NOMO-1 treated with DMSO at 0.1 percent for 48 hours (cell line): Measurements from ENCODE around the gene MESP2.
A peak's percentile ranks its signal among the peaks of the same experiment; 100 is the strongest.

Experiments
- DNase-seq: peaks from one replicate; lab custom pipeline; 2025; ENCODE audit not compliant: unreplicated experiment; lab: John Stamatoyannopoulos, UW

The MESP2 gene

DNA sequence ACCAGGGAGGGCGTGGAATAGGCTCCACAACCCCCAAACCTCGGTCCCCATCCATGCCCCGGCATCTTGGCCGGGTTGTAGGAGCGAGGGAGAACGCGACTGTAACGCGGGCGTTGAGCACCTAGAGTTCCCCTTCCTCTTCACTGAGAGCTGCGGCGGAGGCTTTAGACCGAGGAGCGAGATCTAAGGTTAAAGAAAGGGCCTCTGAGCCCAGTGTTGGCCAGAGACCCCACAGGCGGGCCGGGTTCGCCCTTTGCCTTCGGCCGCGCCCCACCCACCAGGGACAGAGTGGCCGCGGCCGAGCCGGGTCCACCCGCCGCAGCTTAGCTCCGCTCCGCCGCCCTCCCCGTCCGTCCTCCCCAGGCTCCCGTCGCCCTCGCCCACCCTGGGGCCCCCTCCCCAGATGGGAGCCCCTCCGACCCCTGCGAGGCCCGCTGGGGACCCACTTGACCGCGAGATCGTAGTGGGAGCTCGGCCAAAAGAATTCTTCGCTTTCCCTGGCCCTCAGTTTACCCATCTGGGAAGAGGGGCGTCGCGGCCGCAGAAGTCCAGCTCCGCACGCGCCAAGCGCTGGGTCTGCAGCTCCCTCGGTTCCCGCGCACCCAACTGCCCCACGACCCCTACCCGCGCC, 38.1 kb downstream of the MESP2 start:
- peak; percentile 50 for DNase-seq

GRCh38 chr15:89815769-89816168, 39.6 kb downstream of the MESP2 start:
- no peak for DNase-seq

GRCh38 chr15:89817701-89818280, 41.7 kb downstream of the MESP2 start:
- no peak for DNase-seq

DNA sequence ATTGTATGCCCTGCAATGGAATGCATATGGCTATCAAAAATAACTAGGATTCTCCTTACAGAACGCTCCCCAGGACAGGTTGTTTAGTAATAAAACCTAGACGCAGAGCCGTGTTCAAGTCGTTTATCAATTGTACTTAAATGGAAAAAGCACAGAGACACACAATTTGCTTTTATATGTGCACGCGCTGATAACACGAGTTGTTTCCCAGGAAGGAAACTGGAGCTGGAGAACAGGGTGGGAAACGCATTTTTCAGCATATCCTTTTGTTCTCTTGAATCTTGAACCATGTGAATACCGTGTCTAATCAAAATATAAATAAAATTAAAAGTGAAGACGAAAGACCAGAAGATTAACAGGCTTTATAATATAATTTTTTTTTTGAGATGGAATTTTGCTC, 42.2 kb downstream of the MESP2 start:
- DNase-seq = no peak

GRCh38 chr15:89820666-89821611, 44.8 kb downstream of the MESP2 start:
- DNase-seq = peak; percentile 50

DNA sequence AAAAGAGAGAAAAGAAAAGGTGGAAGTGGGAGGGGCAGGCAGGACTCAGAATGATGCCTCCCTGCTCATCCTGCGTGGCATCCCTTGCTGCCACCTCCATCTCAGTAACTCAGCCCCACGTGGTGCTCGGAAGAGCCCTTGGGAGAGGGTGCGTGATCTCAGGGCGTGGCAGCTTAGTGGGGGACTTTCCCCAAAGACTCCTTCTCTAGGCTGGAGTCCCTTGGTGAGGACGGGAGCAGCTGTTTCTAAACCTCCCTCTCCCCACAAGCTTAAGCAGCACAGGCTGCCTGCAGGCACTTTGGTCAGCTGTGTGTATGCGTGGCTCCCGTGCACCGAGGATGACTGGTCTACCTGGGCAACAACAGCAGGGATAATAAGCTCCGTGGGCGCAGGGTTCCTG, 45.9 kb downstream of the MESP2 start:
- DNase-seq = no peak

DNA sequence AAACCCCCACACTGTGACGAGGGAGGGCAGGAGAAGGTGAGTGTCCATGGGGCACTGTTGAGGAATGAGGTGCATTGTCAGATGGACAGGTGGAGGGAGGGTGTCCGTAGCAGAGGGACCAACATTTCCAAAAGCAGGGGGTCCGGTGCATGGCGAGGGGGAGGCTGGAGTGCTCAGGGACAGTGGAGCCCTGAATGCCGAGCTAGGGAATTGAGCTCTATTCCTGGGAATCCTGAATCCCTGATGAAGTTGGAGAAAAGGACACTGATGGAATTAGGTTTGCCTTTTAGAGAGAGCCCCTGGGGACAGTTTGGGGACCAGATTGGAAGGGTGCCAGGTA, 46.4 kb downstream of the MESP2 start:
- DNase-seq = no peak

- peak; percentile 3 for DNase-seq
Observed at GRCh38 chr15:89822951-89823711, 47.0 kb downstream of the MESP2 start.

DNA sequence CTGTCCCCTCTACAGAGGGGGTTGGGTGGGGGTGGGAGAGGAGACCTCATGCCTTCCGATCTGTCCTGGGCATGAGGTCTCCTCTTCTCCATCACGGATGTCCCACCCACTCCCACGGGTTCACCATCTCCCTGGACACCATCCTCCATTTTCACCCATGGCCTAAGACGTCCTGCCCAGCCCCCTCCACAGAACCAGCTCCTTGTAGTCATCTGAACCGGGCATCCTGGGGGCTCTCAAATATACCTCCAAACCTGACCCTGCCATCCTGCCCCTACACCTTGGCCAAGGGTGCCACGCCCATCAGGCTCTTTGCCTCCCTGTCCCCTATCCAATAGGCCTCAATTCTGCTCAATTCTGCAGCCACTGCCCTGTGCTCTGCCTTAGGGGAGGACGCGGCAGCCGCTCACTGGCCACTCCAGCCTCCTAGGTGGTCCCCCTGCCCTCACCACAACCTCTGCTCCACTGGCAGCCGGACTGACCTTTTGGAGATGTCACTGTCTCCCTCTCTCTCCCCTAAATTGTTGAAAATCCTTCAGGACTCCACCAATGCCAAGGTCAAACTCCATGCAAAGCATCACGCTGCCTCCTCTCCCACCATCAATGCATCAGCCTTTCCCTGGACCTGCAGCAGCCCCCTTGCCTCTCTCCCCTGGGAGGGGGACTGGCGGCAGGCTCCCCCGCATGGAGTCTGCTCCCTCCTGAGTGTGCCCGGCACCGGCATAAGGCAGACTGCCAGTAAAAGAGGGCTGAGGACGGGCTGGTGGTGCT, 47.9 kb downstream of the MESP2 start:
- DNase-seq = no peak

- no peak for DNase-seq
Observed at GRCh38 chr15:89824607-89824867, 48.4 kb downstream of the MESP2 start.

DNA sequence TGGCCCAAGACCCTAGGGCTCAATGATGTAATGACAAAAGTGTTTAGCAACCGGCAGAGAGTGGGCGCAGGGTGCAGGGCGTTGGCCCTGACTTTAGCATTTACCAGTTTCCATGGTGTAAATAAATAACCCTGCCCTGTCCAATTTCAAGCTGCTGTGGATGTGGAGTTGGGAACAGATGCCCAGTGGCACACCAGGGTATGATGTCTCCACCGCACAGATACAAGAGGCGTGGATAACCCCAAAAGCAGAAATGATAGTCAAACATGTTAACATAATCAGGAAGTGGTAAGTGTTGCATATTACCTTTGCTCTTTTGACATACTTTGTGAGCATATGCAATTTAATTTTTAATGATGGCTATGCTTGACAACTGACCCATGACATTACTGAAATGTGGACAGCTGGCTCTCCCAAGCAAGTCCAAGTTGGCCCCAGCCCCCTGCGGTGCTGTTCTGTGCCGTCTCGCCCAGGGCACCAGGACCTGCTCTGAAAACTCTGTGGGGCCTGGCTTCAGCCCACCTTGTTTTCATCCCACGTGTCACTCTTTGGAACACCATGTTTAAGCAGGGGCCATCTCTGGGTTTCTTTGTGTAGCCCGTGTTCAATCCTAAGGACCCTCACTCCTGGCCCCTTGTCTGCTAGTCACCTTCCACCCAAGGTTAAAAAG, 49.3 kb downstream of the MESP2 start:
- DNase-seq = peak; percentile 97

DNA sequence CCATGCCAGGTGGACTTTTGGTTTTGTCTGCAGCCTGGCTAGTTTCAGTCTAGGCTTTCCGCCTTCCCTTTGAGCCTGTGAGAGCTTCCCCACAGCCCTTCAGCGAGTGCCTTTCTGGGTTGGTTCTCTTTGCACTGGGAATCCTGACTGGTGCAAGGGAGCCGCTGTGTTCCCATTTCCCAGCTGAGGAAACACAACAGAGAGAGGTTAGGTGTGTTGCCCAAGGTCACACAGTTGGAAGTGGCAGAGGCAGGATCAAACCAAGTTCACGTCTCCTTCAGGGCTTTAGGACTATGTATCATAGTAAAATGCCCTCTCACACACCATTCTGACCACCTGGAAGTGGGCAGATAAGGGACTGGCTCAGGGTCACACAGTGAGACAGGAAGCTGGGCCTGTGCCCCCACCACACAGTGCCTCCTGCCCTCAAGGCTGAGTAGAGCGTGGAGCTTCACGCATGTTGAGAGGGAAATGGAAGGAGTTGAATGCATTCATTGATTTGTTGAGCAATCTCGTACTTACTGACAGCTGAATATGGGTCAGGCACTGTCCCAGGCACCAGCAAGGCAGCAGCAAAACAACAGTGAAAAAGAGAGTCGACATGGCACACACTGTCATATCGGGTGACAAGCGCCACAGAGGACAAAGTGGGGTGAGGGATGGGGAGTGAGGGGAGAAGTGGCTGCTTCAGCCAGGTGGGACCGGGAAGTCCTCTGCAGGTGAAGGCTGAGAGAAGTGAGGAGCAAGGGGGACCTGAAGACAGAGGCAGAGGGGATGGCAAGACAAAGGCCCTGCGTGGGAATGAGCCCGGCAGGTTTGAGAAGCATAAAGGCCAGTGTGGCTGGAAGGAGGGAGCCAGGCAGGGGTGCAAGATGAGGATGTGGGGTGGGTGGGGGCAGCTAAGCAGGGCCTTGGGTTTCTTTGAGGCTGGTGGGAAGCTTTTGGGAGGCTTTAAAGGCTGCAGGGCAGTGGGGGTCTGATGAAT, 50.8 kb downstream of the MESP2 start:
- DNase-seq = no peak

DNA sequence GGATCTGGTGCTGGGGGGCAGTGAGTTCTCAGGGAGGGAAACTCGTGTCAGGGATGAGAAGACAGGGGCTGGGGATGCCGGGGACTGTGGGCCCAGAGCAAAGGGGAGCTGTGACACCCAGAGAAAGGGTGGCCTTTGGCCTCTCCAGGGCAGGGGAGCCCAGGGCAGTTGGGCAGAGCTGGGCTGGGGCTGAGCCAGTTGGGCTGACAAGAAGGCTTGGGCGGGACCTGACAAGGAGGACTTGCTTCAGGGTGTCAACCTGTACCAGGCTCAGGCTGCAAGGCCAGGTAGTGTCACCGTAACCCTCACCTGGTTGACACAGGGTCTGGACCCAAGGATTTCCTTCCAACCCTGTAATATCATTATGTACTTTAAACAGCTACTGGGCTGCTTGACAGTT, 51.7 kb downstream of the MESP2 start:
- DNase-seq = no peak
